Measurements from ENCODE around the gene OR5AK2. TPM values are rescaled to one million over a fixed set of nuclear protein-coding genes. Genes with fewer than 3 reads are reported as not detected.

Gene OR5AK2
- total RNA-seq, 1 experiment from 2014 or later = not detected

DNA sequence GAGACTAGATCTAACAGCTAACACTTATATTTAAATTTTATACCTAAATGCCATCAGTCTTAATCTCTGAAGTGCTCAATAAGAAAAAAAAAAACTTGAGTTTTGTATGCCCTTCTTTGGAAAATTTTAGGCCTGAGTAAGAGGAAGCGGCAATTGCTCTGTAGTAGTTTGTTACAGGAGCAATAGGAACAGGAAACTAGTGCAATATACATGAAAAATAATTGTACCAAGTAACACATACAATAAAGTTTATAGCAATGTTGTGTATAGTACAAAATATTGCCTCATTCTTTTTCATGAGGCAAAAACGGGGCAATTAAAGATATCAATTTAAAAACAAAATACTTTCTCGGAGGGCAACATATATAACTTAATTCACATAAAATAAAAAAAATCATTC is 19.7 kb downstream of the OR5AK2 start:
- Mint-ChIP-seq H3K27ac (no peak overlapping the region), H3K4me3 (no peak overlapping the region), H3K27me3 (ENCODE audit: low read depth) (no peaks in the 10 kb centered on the region; the same call in 1 of the 2 replicates), H3K36me3 (ENCODE audit: insufficient read depth in 1 of 3, low read depth in 3 of 3) (no peaks in the 10 kb centered on the region), H3K9me3 (peaks cover 0 to under 1% of the 10 kb centered on the region in 2 experiments; a peak in 2 of 5 replicates), H3K4me1 (no peaks in the 10 kb centered on the region)
- H2BK15ac ChIP-seq (ENCODE audit: low read depth, low read length) = no peak overlapping the region
- no peaks in the 10 kb centered on the region for H4K20me1 ChIP-seq (ENCODE audit: control insufficient read depth, insufficient read depth, insufficient read length)
- H3K79me2 ChIP-seq (ENCODE audit: insufficient read depth, low read length) = no peaks in the 10 kb centered on the region
- no peak overlapping the region for H4K5ac ChIP-seq (ENCODE audit: insufficient read length, low read depth, low read length)
- H3K27me3 ChIP-seq (ENCODE audit: insufficient read depth, low read length) = no peaks in the 10 kb centered on the region
- H3K4me2 ChIP-seq (ENCODE audit: insufficient read depth, insufficient read length, low read length) = no peak overlapping the region
- no peak overlapping the region for H3K56ac ChIP-seq (ENCODE audit: insufficient read length, low read depth, low read length)
- H3K4me1 ChIP-seq (ENCODE audit: insufficient read depth, low read length) = no peaks in the 10 kb centered on the region
- H2BK120ac ChIP-seq (ENCODE audit: low read depth, low read length, poor library complexity, severe bottlenecking) = no peak overlapping the region
- no peak overlapping the region for H3T11ph ChIP-seq (ENCODE audit: low read length)
- no peak overlapping the region for H2AFZ ChIP-seq (ENCODE audit: low read length)
- WGBS (ENCODE audit: extremely low coverage, insufficient read length, low lambda C conversion rate) = no CpG with 5 or more reads among the region's 3 CpGs
- no peak overlapping the region for H2BK5ac ChIP-seq (ENCODE audit: insufficient read length, low read length)
- no peaks in the 10 kb centered on the region for H3K79me1 ChIP-seq (ENCODE audit: insufficient read depth, low read depth, low read length, poor library complexity, severe bottlenecking)
- H4K8ac ChIP-seq (replicated peaks; ENCODE audit: insufficient read length, low read depth, low read length) = no peak overlapping the region
- no peak overlapping the region for H3K9ac ChIP-seq (ENCODE audit: extremely low read depth, insufficient read length, low read length)
- TF ChIP-seq, protein P1, sequence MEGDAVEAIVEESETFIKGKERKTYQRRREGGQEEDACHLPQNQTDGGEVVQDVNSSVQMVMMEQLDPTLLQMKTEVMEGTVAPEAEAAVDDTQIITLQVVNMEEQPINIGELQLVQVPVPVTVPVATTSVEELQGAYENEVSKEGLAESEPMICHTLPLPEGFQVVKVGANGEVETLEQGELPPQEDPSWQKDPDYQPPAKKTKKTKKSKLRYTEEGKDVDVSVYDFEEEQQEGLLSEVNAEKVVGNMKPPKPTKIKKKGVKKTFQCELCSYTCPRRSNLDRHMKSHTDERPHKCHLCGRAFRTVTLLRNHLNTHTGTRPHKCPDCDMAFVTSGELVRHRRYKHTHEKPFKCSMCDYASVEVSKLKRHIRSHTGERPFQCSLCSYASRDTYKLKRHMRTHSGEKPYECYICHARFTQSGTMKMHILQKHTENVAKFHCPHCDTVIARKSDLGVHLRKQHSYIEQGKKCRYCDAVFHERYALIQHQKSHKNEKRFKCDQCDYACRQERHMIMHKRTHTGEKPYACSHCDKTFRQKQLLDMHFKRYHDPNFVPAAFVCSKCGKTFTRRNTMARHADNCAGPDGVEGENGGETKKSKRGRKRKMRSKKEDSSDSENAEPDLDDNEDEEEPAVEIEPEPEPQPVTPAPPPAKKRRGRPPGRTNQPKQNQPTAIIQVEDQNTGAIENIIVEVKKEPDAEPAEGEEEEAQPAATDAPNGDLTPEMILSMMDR (conservative IDR thresholded peaks at IDR 0.05) = no peak
- H2BK20ac ChIP-seq (ENCODE audit: low read depth, low read length, poor library complexity, severe bottlenecking) = no peak overlapping the region
- H4K91ac ChIP-seq (ENCODE audit: insufficient read length, low read depth, low read length) = no peak overlapping the region
- DNase-seq = no peak
- H3K18ac ChIP-seq (ENCODE audit: insufficient read length, low read depth, low read length) = no peak overlapping the region
- no peaks in the 10 kb centered on the region for H3K9me3 ChIP-seq (ENCODE audit: control insufficient read depth, low read depth, low read length)
- H3K27ac ChIP-seq (ENCODE audit: insufficient read length, low read depth, low read length) = no peak overlapping the region
- H3K23me2 ChIP-seq (ENCODE audit: insufficient read length, low read depth, low read length, poor library complexity, severe bottlenecking) = no peaks in the 10 kb centered on the region
- no peak overlapping the region for H3K14ac ChIP-seq (ENCODE audit: insufficient read depth, low read length)
- H3K4ac ChIP-seq (ENCODE audit: low read depth, low read length) = no peak overlapping the region
- no peak overlapping the region for H2BK12ac ChIP-seq (ENCODE audit: insufficient read length, low read depth, low read length)
- no peak overlapping the region for H2AK5ac ChIP-seq (ENCODE audit: insufficient read length, low read length)
- no peak overlapping the region for H3K23ac ChIP-seq (ENCODE audit: insufficient read length, low read depth, low read length)

All from H9 (cell line).